PC-9 (cell line): Measurements from ENCODE around the gene SSX4B.
"Not testable (repeated sequence)": the region's sequence is repeated elsewhere in the genome, so short reads cannot be mapped to it uniquely, and the experiment has no call there.

Source experiments
- CTCF ChIP-seq: fragments of 200-600 bp; sonication (generic); conservative IDR thresholded peaks from 2 replicates; pipeline ENCODE4 v1.6.1; 2017; ENCODE audit warnings: mixed run types, antibody characterized with exemption, mild to moderate bottlenecking, moderate library complexity
- EZH2 ChIP-seq: fragments of 200-600 bp; sonication (generic); IDR thresholded peaks from 2 replicates; pipeline ENCODE4 v1.8.0; 2017; ENCODE audit warnings: antibody characterized with exemption, low read depth

GRCh38 chrX:48429606-48430005 lies 17.8 kb upstream of the SSX4B start:
- TF ChIP-seq CTCF, EZH2: not testable (repeated sequence)
